Thyroid gland (tissue), 4 donors: ENCODE measurements around the gene TMEM19. TPM values are rescaled to one million over a fixed set of nuclear protein-coding genes. Genes with fewer than 3 reads are reported as not detected.

Experiments
- DNase-seq, 2 donors: peaks; one replicate each; pipeline ENCODE4 v3.0.0-alpha.2; 2019
- H3K27ac ChIP-seq, 3 donors: fragments of 200-600 bp; sonication (generic); 1 replicate in 2 of 3; 2 replicates in 1 of 3; pipeline ENCODE4 v1.5.1; 2016 to 2019; ENCODE audit warnings: mild to moderate bottlenecking in 1 of 3, moderate library complexity in 1 of 3
- H3K27me3 ChIP-seq: fragments of 200-600 bp; sonication (generic); one replicate; pipeline ENCODE4 v1.5.1; 2019
- H3K36me3 ChIP-seq, 2 donors: fragments of 200-600 bp; sonication (generic); one replicate each; pipeline ENCODE4 v1.5.1; 2016 to 2019
- H3K4me1 ChIP-seq, 2 donors: fragments of 200-600 bp; sonication (generic); one replicate each; pipeline ENCODE4 v1.5.1; 2017 to 2019
- H3K4me3 ChIP-seq, 3 donors: fragments of 200-600 bp; sonication (generic); replicated peaks in 1 of 3; 1 replicate in 2 of 3; 2 replicates in 1 of 3; pipeline ENCODE4 v1.5.1; 2016; ENCODE audit warnings: mild to moderate bottlenecking in 1 of 3
- H3K9me3 ChIP-seq: fragments of 200-600 bp; sonication (generic); one replicate; pipeline ENCODE4 v1.5.1; 2017
- CTCF ChIP-seq, 6 experiments: fragments of 200-600 bp in 3 of 6; fragments of 450-650 bp in 3 of 6; sonication (generic) in 3 of 6; IDR thresholded peaks; one replicate each; pipeline ENCODE4 v1.5.1; 2016 to 2019; ENCODE audit warnings: antibody characterized with exemption in 6 of 6, mild to moderate bottlenecking in 2 of 6, inconsistent platforms in 1 of 6, moderate library complexity in 1 of 6
- POLR2A ChIP-seq, 2 donors: fragments of 450-650 bp; IDR thresholded peaks; one replicate each; pipeline ENCODE4 v1.6.1; 2017; ENCODE audit warnings: antibody characterized with exemption in 2 of 2, mild to moderate bottlenecking in 2 of 2, moderate library complexity in 1 of 2
- WGBS, 2 donors: methylation state at CpG; one replicate each; pipeline ENCODE4 v1.1.5; 2017; 5-methylcytosine and 5-hydroxymethylcytosine counted together
- intact Hi-C: fragments of 100-400 bp; cut with DNase I; formaldehyde crosslinking; loops from one replicate; pipeline ENCODE4 v1.15.1; 2023
- small RNA-seq: library from RNA; depleted of rRNA; stranded (forward); fragments of <200 nt; gene quantifications from one replicate; pipeline ENCODE3, GENCODE V24; 2016
- total RNA-seq, 4 donors: library from RNA; depleted of rRNA; stranded (reverse); fragments of >200 nt; gene quantifications; one replicate each; pipeline ENCODE4 v1.2.3, GENCODE V29; 2016

TMEM19 gene
- total RNA-seq, 4 donors from 2014 or later: 29.3 to 50.0 (median 47.4) TPM

GRCh38 chr12:71749666-71750065 is 63.8 kb downstream of the TMEM19 start:
- WGBS, 2 donors: 91 to 94% methylated on average over 1 of the region's 1 CpG
- Histone ChIP-seq H3K27me3 (no peaks in the 10 kb centered on the region), H3K4me3 (no peak overlapping the region), H3K9me3 (no peaks in the 10 kb centered on the region), H3K36me3 (no peaks in the 10 kb centered on the region), H3K27ac (no peak overlapping the region), H3K4me1 (no peaks in the 10 kb centered on the region)
- intact Hi-C loops: loop anchor here (10.0 kb wide), 1 partner anchor 85 kb away; the partner anchor contains the start of genes THAP2 and ZFC3H1
- no peak for DNase-seq
- TF ChIP-seq POLR2A (IDR thresholded peaks at IDR 0.05): no peak
- no peak for TF ChIP-seq CTCF (IDR thresholded peaks at IDR 0.05)

GRCh38 chr12:71752891-71753290 is 67.0 kb downstream of the TMEM19 start:
- intact Hi-C loops: loop anchor here (10.0 kb wide), 1 partner anchor 88 kb away; the partner anchor contains the start of genes THAP2 and ZFC3H1
- H3K27ac ChIP-seq: no peak overlapping the region
- H3K36me3 ChIP-seq: no peaks in the 10 kb centered on the region
- 94 to 98% methylated on average over 1 of the region's 1 CpG for WGBS, 2 donors
- H3K27me3 ChIP-seq: no peaks in the 10 kb centered on the region
- H3K4me1 ChIP-seq: peaks cover 0 to 4% of the 10 kb centered on the region in 2 donors
- no peak overlapping the region for H3K4me3 ChIP-seq
- TF ChIP-seq CTCF (IDR thresholded peaks at IDR 0.05): no peak
- no peak for TF ChIP-seq POLR2A (IDR thresholded peaks at IDR 0.05)
- no peaks in the 10 kb centered on the region for H3K9me3 ChIP-seq
- no peak for DNase-seq

Small RNAs within 50 kb of the gene (small RNA-seq; reads per million reads assigned to genes)
- not detected for gene RF00560

Other genes with a start within 250 kb of the TMEM19 start
- gene LGR5, start 246.3 kb upstream of the TMEM19 start, total RNA-seq: under 1 TPM; 0.11 to 0.71 (median 0.34) TPM
- 10 to 100 TPM; 45.2 to 62.4 (median 50.0) TPM for gene ZFC3H1, start 22.2 kb upstream of the TMEM19 start, total RNA-seq
- 10 to 100 TPM in 1 of 4 donors, 1 to 10 TPM in 3; 2.4 to 11.6 (median 3.0) TPM for gene THAP2, start 21.8 kb upstream of the TMEM19 start, total RNA-seq
- gene RAB21, start 68.8 kb downstream of the TMEM19 start, total RNA-seq: 10 to 100 TPM; 16.0 to 55.1 (median 28.1) TPM
- gene TBC1D15, start 153.7 kb downstream of the TMEM19 start, total RNA-seq: 10 to 100 TPM; 45.0 to 80.4 (median 56.3) TPM